Neural progenitor cell (in vitro differentiated cells): ENCODE measurements around the gene KLC3.

ENCODE experiments used
- CTCF ChIP-seq: fragments of 200-600 bp; sonication (generic); IDR thresholded peaks from 2 replicates; pipeline ENCODE4 v1.5.1; 2017; ENCODE audit warnings: antibody characterized with exemption, mild to moderate bottlenecking
- EZH2 ChIP-seq: fragments of 200-600 bp; sonication (generic); IDR thresholded peaks from 2 replicates; pipeline ENCODE4 v1.6.1; 2017; ENCODE audit warnings: antibody characterized with exemption, mild to moderate bottlenecking, moderate library complexity
- EZH2phosphoT487 ChIP-seq: fragments of 200-600 bp; sonication (generic); IDR thresholded peaks from 2 replicates; pipeline ENCODE4 v1.6.1; 2017; ENCODE audit warnings: antibody characterized with exemption

GRCh38 chr19:45323671-45324081, 16.9 kb upstream of the KLC3 start:
- TF ChIP-seq CTCF (no peak), EZH2phosphoT487 (no peak), EZH2 (no peak)
